Calu3 (cell line): Measurements from ENCODE around the gene STN1. TPM values are rescaled to one million over a fixed set of nuclear protein-coding genes. Genes with fewer than 3 reads are reported as not detected.
A peak's percentile ranks its signal among the peaks of the same experiment; 100 is the strongest.

Source experiments
- BruUV-seq: library from RNA; stranded (reverse); fragments of 400-500 nt; replicated peaks from 2 replicates; lab custom pipeline; 2021; lab: Mats Ljungman, UMichigan
- CTCF ChIA-PET: fragments of 300-600 bp; sonication (Branson Sonifier 250); formaldehyde crosslinking; loops from one replicate; lab custom pipeline; 2022; ENCODE audit warnings: antibody characterized with exemption; lab: Charles Lee
- DNase-seq: peaks from one replicate; pipeline ENCODE4 v3.0.0; 2022
- H3K27ac Mint-ChIP-seq: one replicate; pipeline ENCODE4 v1.8.0; 2022; ENCODE audit warnings: mixed read lengths; ENCODE audit not compliant: unreplicated experiment
- H3K27me3 Mint-ChIP-seq: one replicate; pipeline ENCODE4 v1.8.0; 2022; ENCODE audit warnings: mixed read lengths; ENCODE audit not compliant: unreplicated experiment
- H3K36me3 Mint-ChIP-seq: one replicate; pipeline ENCODE4 v1.8.0; 2022; ENCODE audit warnings: mild to moderate bottlenecking, moderate library complexity, mixed read lengths; ENCODE audit not compliant: insufficient read depth, unreplicated experiment
- H3K4me1 Mint-ChIP-seq: one replicate; pipeline ENCODE4 v1.8.0; 2022; ENCODE audit warnings: mild to moderate bottlenecking, low read depth, mixed read lengths; ENCODE audit not compliant: unreplicated experiment
- H3K4me3 Mint-ChIP-seq: one replicate; pipeline ENCODE4 v1.8.0; 2022; ENCODE audit warnings: mild to moderate bottlenecking, low read depth, moderate library complexity, mixed read lengths; ENCODE audit not compliant: unreplicated experiment
- H3K9me3 Mint-ChIP-seq: one replicate; pipeline ENCODE4 v1.8.0; 2022; ENCODE audit warnings: low read depth, mixed read lengths; ENCODE audit not compliant: unreplicated experiment
- CTCF ChIP-seq: fragments of 200-600 bp; IDR thresholded peaks from one replicate; pipeline ENCODE4 v1.8.0; 2022; ENCODE audit warnings: antibody characterized with exemption; ENCODE audit not compliant: unreplicated experiment
- intact Hi-C: fragments of 100-400 bp; cut with micrococcal nuclease; formaldehyde crosslinking; loops from one replicate; pipeline ENCODE4 v1.10.0; 2022; ENCODE audit not compliant: unreplicated experiment
- total RNA-seq: library from RNA; stranded (reverse); gene quantifications from 2 replicates; pipeline ENCODE4 v1.2.3, GENCODE V29; 2022

Gene STN1
- total RNA-seq, 1 experiment from 2014 or later: 13.1 TPM

- BruUV-seq: no TSS peak
- peaks cover 23% of the 10 kb centered on the region for H3K4me1 Mint-ChIP-seq
- peaks cover 5% of the 10 kb centered on the region for H3K36me3 Mint-ChIP-seq
- intact Hi-C loops: no loop called here
- CTCF ChIA-PET: interaction anchor here (0.6 to 1.4 kb wide), 4 partner anchors 9 to 104 kb away, joined by 4 to 6 read pairs (median 4); no protein-coding TSS in a partner anchor
- H3K9me3 Mint-ChIP-seq: no peaks in the 10 kb centered on the region
- TF ChIP-seq CTCF: no peak
- H3K4me3 Mint-ChIP-seq: no peak overlapping the region
- no peak for DNase-seq
- H3K27ac Mint-ChIP-seq: no peak overlapping the region
- H3K27me3 Mint-ChIP-seq: no peaks in the 10 kb centered on the region
Observed at GRCh38 chr10:103899312-103899711, 18.7 kb downstream of the STN1 start.

- Mint-ChIP-seq H3K27me3 (no peaks in the 10 kb centered on the region), H3K4me1 (peaks cover 29% of the 10 kb centered on the region), H3K27ac (no peak overlapping the region), H3K36me3 (peaks cover 5% of the 10 kb centered on the region), H3K9me3 (no peaks in the 10 kb centered on the region), H3K4me3 (no peak overlapping the region)
- CTCF ChIA-PET: no interaction called here
- no TSS peak for BruUV-seq
- intact Hi-C loops: no loop called here
- TF ChIP-seq CTCF: no peak
- no peak for DNase-seq
Observed at GRCh38 chr10:103897241-103897774, 20.7 kb downstream of the STN1 start.

- no peak for TF ChIP-seq CTCF
- Mint-ChIP-seq H3K27me3 (no peaks in the 10 kb centered on the region), H3K9me3 (no peaks in the 10 kb centered on the region), H3K4me3 (no peak overlapping the region), H3K4me1 (peaks cover 29% of the 10 kb centered on the region), H3K36me3 (peaks cover 5% of the 10 kb centered on the region), H3K27ac (peak overlapping the region; percentile 78)
- BruUV-seq: no TSS peak
- CTCF ChIA-PET: no interaction called here
- peak; percentile 24 for DNase-seq
- intact Hi-C loops: no loop called here
Observed at GRCh38 chr10:103896225-103896624, 21.8 kb downstream of the STN1 start.

- intact Hi-C loops: no loop called here
- Mint-ChIP-seq H3K36me3 (peaks cover 5% of the 10 kb centered on the region), H3K9me3 (no peaks in the 10 kb centered on the region), H3K4me1 (peaks cover 30% of the 10 kb centered on the region), H3K27ac (peak overlapping the region; percentile 78), H3K27me3 (no peaks in the 10 kb centered on the region), H3K4me3 (no peak overlapping the region)
- TSS peak; percentile 34 for BruUV-seq
- CTCF ChIA-PET: no interaction called here
- no peak for DNase-seq
- no peak for TF ChIP-seq CTCF
Observed at GRCh38 chr10:103895411-103896186, 22.4 kb downstream of the STN1 start.
